ENCODE data around the gene TMEM270.
"Not testable (repeated sequence)": the region's sequence is repeated elsewhere in the genome, so short reads cannot be mapped to it uniquely, and the experiment has no call there.

GRCh38 chr7:73837167-73837566, 23.8 kb upstream of the TMEM270 start:
- TF ChIP-seq CTCF, EZH2 (IDR thresholded peaks at IDR 0.05): not testable (repeated sequence)

All from neural progenitor cell (in vitro differentiated cells).